ENCODE data around the gene SGCD.

DNA sequence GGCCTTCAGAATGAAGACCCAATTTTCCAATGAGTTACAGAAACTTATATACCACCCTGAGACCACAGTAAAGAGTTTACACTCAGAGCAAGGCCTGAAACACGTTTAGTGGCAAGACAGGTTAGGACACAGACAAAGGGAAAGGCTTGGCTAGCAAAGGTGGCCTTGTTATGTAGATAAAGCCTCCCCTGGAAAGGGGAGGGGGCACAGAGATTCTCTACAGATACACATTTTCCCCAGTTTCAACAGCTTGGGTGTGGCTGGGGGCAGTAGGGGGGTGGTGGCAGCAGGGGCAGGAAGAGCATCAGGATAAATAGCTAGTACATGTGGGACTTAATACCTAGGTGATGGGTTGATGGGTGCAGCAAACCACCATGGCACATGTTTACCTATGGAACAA, 471.2 kb downstream of the SGCD start:
- TF ChIP-seq, protein P1, sequence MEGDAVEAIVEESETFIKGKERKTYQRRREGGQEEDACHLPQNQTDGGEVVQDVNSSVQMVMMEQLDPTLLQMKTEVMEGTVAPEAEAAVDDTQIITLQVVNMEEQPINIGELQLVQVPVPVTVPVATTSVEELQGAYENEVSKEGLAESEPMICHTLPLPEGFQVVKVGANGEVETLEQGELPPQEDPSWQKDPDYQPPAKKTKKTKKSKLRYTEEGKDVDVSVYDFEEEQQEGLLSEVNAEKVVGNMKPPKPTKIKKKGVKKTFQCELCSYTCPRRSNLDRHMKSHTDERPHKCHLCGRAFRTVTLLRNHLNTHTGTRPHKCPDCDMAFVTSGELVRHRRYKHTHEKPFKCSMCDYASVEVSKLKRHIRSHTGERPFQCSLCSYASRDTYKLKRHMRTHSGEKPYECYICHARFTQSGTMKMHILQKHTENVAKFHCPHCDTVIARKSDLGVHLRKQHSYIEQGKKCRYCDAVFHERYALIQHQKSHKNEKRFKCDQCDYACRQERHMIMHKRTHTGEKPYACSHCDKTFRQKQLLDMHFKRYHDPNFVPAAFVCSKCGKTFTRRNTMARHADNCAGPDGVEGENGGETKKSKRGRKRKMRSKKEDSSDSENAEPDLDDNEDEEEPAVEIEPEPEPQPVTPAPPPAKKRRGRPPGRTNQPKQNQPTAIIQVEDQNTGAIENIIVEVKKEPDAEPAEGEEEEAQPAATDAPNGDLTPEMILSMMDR (IDR thresholded peaks at IDR 0.05), result no peak
- no peak for TF ChIP-seq POLR2A (IDR thresholded peaks at IDR 0.05)
